Right kidney (tissue), 1 donor: ENCODE data around the gene FGGY.
"Not testable (repeated sequence)": the region's sequence is repeated elsewhere in the genome, so short reads cannot be mapped to it uniquely, and the experiment has no call there.

Experiments used
- DNase-seq: peaks from one replicate; pipeline ENCODE4 v3.0.0-alpha.2; 2016

Gene FGGY

DNA sequence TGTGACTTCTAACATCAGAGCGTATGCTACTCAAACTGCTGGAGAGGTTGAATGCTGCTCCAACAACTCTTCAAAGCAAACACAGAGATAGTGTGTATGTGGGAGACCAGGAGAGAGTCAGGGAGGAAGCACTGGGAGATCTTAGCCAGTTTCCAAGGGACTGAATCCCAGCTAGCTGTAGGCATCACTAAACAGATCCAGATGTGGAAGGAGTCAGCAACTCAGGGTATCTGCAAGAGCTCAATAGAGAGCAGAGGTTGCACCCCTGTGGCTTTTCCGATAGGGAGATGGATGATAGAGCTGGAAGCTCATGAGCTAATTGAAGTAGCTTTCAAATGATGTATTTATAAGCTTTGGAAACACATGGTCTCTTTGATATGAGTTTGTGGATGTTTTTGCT, 349.0 kb downstream of the FGGY start:
- DNase-seq: no peak

DNA sequence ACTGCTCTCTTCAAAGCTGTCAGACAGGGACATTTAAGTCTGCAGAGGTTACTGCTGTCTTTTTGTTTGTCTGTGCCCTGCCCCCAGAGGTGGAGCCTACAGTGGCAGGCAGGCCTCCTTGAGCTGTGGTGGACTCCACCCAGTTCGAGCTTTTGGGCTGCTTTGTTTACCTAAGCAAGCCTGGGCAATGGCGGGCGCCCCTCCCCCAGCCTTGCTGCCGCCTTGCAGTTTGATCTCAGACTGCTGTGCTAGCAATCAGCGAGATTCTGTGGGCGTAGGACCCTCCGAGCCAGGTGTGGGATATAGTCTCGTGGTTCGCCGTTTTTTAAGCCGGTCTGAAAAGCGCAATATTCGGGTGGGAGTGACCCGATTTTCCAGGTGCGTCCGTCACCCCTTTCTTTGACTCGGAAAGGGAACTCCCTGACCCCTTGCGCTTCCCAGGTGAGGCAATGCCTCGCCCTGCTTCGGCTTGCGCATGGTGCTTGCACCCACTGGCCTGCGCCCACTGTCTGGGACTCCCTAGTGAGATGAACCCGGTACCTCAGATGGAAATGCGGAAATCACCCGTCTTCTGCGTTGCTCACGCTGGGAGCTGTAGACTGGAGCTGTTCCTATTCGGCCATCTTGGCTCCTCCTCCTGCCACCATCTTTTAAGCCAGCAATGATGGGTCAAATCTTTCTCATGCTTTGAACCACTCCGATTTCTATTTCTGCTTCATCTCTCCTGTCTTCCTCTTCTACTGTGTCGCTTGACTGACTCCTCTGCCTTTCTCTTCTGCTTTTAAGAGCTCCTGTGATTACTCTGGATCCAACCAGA, 356.5 kb downstream of the FGGY start:
- DNase-seq: not testable (repeated sequence)

GRCh38 chr1:59653968-59654367, 357.1 kb downstream of the FGGY start:
- DNase-seq: no peak

DNA sequence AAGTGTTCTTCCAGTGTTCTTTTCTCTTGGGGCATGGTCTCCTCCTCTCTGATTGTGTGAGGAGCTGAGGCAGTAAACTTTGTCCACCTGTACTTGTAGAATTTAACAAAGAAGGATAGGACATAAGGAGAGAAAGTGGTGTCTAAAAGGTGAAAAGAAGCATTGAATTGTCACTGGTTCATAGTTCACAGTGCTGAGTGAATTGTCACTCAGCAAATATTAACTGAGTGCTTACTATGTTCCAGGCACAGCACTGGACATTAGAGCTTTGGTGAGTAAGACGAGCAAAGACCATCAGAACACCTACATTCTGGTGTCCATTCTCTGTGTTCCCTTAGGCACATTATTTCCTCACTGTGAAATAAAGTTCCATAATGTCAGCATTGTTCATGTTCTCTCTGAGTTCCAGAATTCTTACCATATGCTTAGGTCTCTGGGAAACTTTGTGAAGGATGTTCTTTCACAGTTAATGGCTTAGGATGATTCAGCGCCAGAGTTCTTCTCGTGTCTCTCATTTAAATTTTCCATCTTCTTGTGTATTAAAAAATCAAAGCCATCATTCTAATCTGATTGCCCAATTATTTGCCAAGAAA, 361.1 kb downstream of the FGGY start:
- DNase-seq: no peak

GRCh38 chr1:59664166-59664565, 367.3 kb downstream of the FGGY start:
- DNase-seq: no peak

DNA sequence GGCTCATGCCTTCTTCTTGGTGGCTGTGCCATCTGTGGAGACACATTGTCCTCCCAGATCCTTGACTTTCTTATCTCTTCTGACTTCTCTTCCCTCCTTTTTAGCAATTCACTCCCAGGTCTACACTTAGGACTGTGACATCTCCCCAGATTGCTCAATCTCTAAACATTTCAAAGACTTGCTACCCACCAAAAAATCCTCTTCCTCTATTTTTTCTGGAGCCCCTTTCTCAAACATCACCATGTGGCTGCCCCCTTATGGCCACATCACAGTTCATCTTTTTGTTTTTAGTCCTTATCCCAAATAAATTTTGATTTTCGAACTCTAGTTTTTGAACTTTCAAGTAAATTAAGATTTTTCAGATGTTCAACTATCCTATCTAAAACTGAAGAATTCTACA, 369.2 kb downstream of the FGGY start:
- no peak for DNase-seq

GRCh38 chr1:59667020-59667419, 370.1 kb downstream of the FGGY start:
- no peak for DNase-seq

GRCh38 chr1:59669752-59670312, 372.9 kb downstream of the FGGY start:
- no peak for DNase-seq

DNA sequence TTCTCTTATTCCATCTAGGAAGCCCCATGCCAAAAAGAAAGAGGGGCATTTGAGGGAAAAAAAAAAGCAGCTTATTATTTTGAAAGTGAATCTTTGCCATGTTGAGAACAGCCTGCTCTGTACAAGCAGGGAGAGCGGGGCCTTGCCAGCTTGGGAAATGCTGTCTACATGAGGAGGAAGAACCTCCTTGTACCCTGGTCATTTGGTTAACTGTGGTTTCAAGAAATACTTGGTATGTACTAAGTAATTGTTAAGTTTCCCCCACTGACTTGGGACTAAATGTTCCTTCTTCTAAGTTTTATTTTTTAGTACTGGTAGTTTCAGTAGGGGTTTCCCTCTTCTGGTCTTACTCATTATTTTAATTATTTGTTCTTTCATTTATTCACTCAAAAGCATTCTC, 373.8 kb downstream of the FGGY start:
- no peak for DNase-seq

DNA sequence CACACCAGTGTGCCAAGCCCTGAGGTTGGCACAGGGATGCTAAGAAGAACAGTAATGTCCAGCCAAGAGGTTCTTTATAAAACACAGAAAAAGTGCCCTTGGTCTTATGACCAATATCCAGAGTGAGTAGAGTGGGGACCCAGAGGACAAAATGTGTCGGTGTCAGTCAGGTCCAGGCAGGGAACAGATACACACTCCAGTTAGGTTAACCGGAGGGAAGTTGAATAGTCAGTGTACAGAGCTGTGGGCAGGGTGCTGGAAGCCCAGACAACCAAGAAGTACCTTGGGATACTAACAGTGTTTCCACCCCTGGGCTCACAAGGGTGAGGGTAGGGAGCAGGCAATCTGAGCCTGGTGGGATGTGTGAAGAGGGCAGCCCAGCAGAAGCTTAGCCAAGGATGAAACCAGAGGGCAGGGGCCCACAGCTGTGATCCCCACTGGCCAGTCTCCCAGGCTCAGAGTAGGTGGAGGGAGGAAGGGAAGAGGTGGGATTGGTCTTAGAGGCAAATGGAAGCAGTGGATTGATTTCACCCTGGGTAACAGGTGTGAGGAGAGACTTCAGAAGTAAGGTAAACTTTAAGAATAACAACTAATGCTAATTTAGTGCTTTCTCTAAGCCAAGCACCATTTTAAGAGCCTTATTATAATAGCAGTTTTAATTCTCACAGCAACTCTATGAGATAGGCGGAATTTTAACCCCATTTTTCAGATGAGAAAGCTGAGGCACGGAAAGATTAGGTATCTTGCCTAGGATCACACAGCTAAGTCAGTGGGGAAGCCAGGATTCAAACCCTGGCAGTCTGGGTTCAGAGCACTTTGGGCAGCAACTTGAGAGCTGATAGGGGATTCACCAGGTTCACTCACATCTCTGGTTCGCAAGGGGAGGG, 374.4 kb downstream of the FGGY start:
- DNase-seq: no peak

- no peak for DNase-seq
Measured at GRCh38 chr1:59671953-59672305, 375.0 kb downstream of the FGGY start.

DNA sequence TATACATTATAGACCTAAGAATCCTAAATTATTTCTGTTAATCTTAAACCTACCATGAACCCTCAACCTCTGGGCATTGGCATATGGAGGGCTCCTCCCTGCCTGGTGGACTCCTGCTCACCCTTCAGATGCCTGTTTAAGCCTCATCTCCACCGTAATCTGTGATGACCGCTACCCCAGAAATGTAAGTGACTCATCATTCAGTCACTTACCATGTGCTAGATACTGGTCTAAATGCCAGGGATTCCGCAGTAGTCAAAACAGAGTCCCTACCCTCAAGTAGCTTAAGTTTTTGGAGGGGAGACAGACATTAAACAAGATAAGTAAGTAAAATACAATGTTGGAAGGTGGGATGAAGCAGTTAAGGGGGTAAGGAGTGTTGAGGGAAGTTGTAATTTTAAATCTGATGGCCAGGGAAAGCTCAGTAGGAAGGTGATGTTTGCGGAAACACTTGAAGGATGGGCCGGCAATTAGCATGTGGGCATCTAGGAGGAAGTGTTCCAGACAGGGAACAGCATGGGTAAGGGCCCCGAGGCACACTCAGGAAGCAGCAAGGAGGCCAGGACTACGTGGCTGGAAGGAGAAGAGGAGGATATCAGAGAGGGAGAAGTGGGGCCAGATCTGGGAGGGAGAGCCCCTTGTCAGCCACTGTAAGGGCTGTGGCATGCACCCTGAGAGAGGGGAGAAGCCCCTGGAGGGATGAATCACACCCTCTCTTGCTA, 376.1 kb downstream of the FGGY start:
- DNase-seq: no peak

DNA sequence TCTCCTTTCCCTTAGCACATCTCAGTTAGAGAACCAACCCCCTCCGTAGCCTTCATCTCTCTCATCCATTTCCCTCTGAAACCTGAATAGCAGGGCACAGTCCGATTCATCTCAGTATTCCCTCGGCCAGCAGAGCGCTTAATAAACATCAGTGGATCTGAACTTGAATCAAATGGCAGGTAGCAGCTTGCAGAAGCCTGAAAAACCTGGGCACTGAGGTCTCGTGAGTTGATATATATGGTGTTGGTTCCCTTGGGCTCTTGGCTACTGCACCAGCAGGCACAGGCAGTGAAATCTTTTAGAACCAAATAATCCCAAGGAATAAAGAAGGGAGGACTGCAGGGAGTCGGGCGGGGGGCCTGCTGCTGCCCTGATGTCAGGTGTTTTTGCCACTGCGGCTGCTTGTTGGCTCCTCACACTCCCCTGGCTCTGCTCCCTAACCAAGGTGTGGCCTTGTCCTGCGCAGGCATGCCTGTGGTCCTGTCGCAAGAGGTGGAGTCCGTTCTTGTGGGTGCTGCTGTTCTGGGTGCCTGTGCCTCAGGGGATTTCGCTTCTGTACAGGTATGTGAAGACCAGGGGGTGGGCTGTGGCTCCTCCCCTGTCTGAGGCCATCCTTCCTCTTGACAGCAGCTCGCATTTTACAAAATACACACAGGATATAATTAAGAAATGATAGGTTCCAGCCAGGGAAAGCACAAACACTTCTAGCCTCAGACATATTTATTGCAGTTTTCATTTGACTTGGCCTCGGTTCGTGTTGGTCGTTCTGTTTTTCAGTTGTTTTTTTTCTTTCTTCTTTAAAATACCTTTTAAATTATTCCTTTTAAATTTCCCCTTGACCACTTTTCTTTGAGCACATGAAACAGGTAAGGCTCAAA, 376.9 kb downstream of the FGGY start:
- DNase-seq: no peak

- no peak for DNase-seq
Measured at GRCh38 chr1:59674595-59674994, 377.7 kb downstream of the FGGY start.

DNA sequence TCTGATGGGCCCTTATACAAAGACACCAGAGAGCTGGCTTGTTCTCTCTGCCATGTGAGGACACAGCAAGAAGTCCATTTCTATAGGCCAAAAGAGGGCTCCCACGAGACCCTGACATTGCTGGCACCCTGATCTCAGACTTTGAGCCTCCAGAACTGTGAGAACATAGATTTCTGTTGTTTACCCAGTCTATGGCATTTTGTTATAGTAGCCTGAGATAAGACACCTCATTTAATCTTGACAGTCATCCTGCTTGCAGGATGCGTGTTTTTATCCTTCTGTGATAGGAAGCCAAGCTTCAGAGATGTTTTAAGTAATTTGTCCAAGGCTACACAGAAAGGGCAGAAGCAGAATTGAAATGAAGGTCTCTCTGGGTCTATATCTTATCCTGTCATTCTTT, 379.0 kb downstream of the FGGY start:
- DNase-seq: no peak

DNA sequence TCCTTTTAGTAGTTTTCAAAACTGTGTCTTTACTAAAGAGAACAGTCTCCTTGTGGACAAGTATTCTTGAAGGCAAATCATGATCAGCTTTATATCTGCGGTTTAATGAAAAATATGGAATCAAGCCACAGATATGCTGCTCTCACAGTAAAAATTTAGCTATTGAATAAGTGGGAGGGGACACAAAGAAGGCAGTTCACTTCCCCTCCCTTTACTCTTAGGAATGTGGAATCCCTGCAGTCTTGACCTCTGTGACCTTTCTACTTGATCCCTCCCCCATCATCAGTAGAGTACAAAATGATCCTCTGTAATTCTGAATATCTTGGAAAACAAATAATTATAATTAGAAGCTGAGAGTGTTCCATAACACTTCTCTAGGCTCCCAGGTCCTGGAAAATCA, 381.1 kb downstream of the FGGY start:
- no peak for DNase-seq

DNA sequence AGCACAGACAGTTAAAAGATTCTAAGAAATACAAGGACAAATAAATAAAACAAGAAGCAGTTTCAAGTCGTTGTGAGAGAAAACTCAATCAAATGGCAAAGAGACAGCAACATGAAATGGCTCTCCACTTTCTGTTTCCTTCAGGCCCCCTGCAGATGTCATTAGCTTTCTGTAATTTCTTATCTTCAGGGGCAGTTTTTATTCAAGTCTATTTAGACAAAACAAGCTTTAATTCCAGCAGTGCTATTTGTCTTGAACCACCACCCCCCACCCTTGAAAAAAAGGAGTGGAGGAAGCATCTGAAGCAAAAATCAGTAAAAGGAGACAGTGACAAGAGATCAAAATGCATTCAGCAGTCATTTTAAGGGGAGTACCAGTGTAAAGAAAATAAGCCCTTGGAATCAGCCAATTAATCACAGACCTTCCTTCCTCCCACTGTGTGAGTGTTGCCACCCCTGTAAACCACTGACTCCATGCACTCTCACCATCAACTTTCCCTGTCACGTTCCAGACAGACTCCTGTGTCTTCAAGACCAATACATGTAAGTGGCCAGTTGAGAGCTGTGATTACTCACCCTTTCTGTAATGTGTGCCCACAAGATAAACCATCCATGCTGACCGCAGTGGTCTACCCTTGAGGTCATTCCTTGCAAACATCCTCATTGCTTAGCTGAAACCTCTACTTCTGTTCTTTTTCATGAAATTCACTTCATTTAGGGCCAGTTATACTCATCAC, 381.8 kb downstream of the FGGY start:
- no peak for DNase-seq

- no peak for DNase-seq
Measured at GRCh38 chr1:59680044-59680443, 383.1 kb downstream of the FGGY start.

DNA sequence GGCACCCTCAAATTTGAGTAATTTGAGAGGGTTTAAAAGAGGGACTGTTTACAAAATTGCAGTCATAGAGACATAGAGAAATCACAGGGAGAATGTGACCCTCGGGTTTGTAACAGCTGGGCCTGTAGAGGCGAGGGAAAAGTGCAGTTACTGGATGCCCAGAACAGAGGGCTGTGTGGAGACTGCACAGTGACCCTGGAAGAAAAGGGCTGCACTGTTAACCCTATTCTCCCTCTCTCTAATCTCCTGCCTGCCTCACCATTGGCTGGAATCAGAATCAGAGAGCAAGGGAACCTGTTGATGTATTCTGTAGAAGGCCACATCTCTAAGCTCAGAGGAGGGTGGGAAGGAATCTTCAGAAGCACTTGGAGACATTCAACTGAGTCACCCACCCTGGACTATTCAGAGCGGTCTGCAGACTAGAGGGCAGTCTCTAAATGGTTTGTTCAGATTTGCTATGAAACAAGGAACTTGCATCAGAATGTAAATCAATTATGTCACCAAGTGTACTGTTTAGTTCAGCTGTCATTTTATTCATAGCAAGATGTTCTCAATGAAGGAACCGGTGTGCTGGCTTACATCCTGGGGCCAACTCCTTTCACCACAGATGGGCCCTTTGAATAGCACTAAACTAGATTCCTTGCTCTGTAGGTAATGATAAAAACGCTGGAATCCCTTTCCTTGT, 385.6 kb downstream of the FGGY start:
- DNase-seq: no peak

- DNase-seq: no peak
Measured at GRCh38 chr1:59683197-59683596, 386.3 kb downstream of the FGGY start.
